GM19023 (cell line): ENCODE data around the gene KDM1A.
A peak's percentile ranks its signal among the peaks of the same experiment; 100 is the strongest.
"Not testable (repeated sequence)": the region's sequence is repeated elsewhere in the genome, so short reads cannot be mapped to it uniquely, and the experiment has no call there.

Source experiments
- ATAC-seq: cut with Tn5 transposase; IDR thresholded peaks from one replicate; pipeline ENCODE4 v1.9.1; 2021; ENCODE audit warnings: mild to moderate bottlenecking, moderate library complexity; ENCODE audit not compliant: unreplicated experiment

KDM1A gene

DNA sequence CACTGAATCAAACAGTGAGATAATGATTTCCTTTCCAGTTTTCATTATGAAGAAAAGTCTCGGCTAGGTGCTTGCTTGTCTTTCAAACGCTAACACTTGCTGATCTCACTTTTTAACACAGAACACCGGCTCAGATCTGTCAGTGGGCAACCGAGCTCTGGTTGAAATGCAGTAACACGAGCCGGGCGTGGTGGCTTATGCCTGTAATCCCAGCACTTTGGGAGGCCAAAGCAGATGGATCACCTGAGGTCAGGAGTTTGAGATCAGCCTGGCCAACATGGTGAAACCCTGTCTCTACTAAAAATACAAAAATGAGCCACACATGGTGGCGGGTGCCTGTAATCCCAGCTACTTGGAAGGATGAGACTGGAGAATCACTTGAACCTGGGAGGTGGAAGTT is 9.2 kb upstream of the KDM1A start:
- not testable (repeated sequence) for ATAC-seq

DNA sequence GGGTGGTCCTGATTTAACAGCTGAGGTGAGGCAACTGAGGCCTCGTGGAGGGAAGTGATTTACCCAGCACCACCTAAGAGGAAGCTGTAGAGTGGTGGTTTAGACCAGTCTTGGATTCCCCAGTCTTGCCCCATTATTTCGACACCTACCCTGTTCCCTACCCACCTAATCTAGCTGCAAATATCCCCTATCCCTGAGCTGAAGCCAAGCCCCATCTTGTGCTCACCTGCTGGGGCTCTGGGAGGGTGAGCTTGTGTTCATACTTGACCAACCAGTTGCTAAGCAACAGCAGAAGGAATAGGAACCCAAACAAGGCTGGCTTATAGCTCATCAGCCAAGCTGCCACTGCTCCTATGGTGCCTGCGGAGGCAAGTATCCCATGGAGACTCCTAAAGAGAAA is 5.6 kb upstream of the KDM1A start:
- ATAC-seq: no peak

DNA sequence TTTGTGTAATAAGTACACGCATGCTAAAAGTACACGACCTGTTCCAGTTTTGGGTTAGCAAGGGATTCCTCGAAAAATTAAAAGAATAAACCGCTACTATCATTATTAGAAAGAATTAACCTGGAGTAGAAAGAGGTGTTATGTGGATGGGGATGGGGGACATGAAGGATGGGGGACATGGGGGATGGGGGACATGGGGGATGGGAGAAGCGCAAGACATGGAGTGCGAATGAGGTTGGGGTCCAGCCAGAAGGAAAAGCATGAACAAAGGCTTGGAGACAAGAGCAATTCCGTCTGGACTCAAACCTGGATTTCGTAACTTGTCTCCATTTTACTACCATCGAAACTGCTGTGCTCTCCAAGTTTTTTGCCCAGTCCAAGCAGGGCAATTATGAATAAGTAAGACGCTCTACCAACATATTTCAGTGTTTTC is 591 bp upstream of the KDM1A start:
- ATAC-seq: no peak

DNA sequence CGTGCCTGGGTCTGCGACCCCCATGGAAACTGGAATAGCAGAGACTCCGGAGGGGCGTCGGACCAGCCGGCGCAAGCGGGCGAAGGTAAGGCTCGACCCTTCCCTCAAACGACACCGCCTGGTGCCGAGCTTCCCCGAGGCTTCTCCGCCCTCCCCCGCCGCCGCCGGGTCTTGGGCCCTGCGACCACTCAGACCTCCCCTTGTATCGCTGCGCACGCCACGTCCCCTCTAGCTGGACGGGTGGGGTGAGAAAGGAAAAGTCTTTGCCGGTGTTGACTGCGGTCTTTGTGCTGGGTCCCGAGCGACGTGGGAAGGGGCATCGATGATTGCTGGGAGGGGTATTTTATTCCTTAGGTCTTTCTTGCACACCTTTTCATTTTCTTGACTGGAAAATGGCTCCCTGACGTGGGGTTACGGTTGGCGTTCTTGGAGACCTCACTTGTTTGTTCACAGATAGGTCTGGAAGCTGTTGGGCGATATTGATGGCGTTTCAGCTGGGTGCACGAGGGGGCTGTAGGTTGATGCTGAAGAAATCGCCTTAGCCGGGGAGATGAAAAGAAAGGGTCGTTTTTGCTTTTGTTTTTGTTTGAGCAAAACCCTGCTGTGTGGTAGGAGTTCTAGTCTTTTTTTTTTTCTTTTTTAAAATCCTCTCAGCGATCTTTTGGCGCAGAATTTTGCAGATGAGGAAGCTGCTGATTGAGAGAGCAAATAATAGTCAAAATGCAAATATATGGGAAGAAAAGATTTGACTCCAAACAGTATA is 776 bp downstream of the KDM1A start:
- ATAC-seq: peak; percentile 27

DNA sequence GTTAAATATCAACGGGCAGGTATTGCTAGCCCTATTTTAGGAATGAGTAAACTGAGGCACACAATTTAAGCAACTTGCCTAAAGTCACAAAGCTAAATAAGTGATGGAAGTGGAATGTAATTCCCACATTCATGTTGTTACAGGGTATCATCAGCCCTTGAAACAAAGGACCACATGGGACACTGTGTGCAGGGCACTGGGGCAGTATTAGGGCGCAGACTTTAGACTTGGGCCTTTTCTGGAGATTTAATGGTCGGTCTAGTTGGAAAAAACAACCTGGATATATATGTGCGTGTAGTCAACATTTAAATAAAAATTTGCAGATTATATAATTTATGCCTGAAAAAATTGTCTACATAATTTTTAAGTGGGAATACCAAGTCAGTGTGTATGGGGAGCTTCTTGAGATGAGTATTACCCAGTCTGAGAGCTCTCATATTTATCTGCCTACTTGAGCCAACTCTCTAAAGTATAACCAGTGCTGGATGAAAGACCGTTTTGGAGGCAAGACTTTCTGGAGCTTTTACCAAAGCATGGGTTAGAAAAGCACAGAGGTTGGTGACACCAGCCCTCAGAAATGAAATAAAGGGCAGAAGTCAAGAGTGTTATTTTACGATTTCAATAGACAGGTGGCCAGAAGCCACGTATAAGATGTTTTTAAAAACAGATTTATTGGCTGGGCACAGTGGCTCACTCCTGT is 1.6 kb downstream of the KDM1A start:
- no peak for ATAC-seq

DNA sequence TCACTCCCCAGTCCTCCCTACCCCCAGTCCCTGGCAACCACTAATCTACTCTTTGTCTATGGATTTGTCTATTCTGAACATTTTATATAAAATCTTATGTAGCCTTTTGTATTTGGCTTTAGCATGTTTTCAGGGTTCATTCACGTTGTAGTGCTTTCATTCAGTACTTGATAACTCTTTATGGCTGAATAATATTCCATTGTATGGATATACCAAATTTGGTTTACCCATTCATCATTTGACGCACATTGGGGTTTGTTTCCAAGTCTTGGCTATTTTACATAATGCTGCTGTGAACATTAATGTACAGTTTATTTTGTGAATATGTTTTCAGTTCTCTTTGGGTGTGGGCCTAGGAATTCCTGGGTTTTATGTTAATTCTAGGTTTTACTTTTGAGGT is 2.6 kb downstream of the KDM1A start:
- no peak for ATAC-seq

DNA sequence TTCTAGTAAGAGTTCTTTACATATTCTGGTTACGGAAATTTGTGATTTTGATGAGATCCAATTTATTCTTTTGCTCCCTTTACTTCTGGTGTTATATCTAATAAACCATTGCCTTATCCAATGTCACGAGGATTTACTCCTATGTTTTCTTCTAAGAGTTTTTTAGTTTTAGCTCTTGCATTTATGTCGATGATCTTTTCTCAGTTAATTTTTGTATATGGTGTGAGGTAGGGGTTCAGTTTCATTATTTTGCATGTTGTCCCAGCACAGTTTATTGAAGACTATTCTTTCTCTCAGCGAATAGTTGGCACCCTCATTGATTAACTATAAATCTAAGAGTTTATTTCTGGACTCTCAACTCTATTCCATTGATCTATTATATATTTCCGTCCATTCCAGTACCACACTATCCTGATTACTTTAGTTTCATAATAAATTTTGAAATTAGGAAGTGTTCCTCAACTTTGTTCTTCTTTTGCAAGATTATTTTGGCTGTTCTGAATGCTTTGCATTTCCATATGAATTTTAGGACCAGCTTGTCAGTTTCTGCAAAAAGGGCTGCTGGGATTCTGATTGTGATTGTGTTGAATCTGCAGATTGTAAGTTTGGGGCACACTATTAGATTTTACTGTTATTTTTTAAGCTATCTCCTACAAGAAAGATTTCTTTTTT is 4.0 kb downstream of the KDM1A start:
- ATAC-seq: no peak

DNA sequence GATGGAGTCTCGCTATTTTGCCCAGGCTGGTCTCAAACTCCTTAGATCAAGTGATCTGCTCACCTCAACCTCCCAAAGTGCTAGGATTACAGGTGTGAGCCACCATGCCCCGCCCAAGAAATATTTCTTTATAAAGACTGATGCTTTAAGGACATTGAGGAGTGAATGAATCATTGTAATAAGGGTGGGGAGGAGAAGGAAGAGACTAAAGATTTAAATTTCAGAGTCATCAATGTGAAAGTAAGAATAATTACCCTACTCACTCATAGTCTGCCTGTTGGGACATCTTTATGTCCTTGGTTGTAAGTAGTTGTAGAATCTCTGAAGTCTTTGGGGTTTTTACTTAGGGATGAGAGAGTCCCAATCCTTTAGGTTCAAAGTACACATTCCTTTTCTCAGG is 7.3 kb downstream of the KDM1A start:
- no peak for ATAC-seq

DNA sequence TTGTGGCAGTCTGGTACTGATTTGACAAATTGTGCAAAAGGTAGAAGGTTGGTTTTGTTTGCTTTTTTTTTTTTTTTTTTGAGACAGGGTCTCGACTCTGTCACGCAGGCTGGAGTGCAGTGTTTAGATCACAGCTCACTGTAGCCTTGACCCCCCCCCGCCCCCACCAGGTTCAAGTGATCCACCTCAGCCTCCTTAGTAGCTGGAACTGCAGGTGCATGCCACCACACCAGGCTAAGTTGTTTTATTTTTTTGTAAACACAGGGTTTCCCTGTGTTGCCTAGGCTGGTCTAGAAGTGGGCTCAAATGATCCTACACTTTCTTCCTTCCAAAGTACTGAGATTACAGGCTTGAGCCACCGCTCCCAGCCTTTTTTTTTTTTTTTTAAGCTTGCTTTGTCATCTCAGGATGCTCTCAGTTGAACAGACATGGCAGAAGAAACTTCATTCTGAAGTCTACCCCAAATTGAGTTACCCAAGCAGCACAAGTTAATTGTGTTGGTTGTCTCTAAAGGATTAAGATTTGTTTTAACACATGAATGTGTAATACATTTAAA is 8.2 kb downstream of the KDM1A start:
- ATAC-seq: no peak

DNA sequence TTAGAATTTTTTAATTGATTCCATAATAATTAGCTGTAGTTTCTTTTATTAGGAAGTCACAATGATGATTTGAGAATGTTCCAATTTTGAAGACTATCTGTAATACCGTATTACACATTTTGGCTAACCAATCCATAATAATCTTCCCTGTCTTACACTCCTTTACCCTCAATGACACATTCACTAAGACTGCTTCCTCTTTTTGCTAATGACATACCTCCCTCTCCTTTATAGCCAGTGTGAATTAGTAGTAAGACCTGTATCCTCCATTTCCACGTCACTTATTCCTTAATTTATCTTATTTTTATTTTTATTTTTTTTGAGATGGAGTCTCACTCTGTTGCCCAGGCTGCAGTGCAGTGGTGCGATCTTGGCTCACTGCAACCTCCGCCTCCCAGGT is 10.1 kb downstream of the KDM1A start:
- ATAC-seq: no peak

DNA sequence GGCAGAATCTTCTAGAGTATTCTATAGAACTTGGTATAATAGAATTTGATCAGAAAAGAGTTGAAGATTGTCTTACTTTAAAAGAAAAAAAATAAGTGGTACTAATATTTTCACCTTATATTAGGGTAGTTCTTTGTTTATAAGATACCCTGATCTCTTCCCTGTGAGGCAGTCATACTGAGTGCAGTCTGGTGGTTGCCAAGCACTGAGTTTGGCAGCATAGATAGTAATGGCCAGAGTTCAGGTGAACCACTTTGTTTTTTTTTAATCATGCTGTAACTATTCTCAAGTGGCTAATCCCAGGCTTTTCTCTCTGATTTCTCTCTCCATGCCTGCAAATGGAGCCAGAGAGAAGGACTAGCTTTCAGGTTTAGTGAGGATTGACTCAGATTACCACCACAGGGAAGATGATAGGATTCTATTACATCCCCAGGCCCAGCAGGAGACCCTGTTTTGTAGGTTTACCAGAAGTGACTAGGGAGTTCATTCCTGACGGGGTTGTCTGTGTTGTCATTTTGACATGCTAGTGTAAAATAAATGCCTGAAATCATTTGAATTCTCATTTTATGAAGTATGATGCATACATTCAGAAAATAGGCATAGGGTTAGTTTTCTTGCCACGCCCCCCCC is 16.7 kb downstream of the KDM1A start:
- no peak for ATAC-seq

DNA sequence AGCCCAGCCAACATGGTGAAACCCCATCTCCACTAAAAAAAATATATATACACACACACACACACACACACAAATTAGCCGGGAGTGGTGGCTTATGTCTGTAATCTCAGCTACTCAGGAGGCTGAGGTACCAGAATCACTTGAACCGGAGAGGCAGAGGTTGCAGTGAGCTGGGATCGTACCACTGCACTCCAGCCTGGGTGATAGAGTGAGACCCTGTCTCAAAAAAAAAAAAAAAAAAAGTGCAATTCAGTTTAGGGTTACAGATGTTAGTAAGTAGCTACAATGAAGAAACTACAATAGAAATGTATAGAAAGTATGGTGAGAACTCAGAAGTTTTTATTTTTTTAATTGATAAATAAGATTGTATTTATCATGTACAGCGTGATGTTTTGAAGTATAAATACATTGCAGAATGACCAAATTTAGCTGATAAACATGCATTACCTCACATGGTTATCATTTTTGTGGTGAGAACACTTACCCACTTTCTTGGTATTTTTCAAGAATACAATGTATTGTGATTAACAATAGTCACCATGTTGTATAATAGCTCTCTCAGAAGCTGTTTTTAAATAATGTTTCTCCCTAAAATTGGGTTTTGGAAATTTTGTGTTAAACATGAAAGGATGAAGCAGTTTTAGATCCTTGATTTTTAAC is 17.9 kb downstream of the KDM1A start:
- ATAC-seq: no peak

DNA sequence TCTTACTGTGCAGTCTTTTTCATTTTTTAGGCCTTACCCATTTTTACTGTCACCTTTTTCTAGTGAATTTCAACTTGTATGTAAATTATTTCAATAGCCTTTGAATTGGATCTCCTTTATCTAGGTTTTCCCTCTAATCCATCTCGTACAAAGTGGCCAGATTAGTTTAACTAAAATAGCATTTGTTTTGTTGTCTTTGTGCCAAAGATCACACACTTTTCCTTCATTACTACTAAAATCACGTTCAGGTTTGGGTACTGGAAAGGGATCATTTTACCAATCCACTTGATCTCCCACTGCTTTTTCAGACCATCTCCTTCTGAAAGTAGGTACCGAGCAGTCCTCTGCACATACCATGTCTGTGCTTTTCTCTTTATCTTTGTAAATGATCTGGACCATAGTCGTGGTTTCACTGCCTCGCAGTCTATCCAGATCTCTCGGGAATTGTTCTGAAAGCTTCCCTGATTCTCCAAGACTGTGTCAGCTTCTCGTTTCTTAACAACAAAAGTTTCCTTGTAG is 20.1 kb downstream of the KDM1A start:
- ATAC-seq: no peak

DNA sequence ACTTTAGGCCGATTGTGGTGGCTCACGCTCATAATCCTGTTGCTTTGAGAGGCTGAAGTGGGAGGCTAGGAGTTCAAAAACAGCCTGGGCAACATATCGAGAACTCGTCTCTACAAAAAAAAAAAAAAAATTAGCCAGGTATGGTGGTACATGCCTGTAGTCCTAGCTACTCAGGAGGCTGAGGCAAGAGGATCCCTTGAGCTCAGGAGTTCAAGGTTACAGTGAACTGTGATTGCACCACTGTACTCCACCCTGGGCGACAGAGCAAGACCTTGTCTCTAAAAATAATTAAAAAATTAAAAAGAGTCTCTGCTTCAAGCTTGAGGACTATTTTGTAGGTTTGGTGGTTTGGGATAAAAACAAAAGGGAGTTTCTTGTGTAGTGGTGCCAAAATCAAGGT is 21.2 kb downstream of the KDM1A start:
- ATAC-seq: no peak

DNA sequence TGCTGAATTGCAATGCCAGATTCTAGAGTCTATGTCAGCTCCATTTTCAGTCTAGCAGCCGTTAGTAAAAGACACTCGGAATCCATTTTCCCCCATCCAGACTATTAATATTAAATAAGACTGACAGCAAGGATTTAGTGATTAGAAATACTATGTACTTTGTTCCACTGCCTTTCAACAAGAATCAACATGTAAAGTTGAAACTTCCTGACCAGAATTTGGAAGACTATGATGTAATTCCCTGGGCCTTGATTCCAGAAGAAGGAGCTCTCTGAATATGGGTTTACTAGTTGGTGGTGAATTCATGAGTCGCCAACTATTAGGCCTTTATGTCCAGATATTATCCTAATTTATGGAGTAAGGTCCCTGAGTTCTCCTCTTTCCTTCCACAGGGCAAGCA is 24.8 kb downstream of the KDM1A start:
- no peak for ATAC-seq

DNA sequence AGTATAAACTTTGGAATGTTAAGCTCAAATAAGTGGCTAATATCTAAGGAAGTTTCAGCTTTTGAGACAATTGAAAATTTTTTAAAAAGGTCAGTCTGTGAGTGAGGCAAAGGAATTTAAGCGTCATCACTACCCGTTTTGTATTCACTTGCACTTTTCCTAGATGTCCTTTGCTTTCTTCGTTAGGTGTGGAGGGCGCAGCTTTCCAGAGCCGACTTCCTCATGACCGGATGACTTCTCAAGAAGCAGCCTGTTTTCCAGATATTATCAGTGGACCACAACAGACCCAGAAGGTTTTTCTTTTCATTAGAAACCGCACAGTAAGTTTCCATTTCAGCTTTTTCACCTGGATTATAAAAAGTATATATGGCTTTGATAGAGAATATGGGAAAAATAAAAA is 30.9 kb downstream of the KDM1A start:
- no peak for ATAC-seq

DNA sequence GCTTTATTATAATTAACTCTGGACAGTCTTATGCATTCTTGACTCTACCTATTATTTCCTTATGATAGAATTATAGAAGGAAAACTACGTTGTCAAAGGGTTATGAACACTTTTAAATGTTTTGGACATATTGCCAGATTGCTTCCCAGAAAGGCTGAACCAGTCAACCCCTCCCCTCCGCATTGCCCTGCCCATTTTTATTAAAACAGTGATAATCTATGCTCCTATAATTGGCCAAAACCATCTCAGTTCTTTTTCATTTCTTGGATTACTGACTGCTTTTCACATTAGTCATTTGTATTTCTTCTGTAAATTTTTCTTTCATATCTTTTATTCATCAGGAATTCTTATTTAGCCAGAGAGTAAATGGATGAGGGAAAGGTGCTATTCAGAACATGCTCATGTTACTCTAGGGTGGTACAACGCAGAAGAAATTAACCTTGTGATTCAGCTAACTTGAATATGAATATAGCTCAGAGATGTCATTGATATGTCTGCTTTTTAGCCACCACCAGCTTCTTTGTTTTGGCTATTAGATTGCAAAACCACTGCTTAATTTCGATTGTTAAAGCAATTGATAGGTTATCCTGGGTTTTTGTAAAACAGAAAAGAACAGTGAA is 32.1 kb downstream of the KDM1A start:
- no peak for ATAC-seq

DNA sequence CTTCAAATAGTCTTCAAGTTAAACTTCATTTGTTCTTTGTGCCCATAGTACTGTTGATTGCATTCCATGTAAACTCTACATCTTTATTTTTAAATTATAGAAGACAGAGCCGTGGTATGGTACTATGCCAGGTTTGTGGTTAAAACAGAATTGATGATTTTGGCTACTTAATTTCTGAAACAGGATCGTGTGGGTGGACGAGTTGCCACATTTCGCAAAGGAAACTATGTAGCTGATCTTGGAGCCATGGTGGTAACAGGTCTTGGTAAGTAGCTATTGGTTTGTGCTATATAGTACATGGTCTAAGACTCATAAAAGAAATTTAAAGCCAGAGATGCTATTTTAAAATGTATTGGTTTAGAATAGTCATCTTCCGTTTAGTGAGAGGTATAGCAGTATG is 38.0 kb downstream of the KDM1A start:
- ATAC-seq: no peak

DNA sequence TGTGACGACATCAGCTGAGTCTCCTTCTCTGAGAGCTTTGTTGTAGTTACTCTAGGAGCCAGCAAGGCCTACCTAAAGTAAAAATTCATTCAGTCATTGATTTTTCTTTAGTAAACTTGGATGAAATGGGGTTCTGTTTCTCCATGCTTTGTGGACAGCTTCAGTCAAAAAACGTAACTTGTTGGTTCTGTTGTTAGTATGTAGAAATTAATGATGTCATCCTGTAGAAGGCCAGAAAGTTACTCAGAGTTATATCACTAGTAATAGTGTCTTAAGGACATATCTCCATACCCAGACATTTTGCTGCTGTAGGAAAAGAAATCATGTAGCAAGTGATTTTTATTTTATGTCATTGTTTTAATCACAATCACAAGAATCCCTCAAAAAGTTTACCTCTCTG is 43.0 kb downstream of the KDM1A start:
- no peak for ATAC-seq

DNA sequence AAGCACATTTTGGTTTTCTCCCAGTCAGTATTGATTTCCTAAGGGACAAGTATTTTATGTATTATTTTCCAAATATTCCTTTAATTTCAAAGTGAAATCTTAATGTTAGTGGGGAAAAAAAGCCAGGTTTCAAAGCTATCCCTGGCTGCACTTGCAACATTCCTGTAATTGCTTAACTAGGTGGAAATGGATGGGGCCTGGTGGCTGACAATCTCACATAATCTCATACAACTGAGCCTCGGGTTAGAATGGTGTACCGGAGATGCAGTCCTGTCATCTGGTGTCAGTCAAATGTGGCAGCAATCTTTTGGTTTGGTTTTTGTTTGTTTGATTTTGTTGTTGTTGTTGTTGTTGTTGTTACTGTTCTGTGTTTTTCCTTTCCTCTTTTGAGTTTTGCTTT is 46.1 kb downstream of the KDM1A start:
- no peak for ATAC-seq
